Neural cell (in vitro differentiated cells): ENCODE measurements around the gene LARP6. TPM values are rescaled to one million over a fixed set of nuclear protein-coding genes. Genes with fewer than 3 reads are reported as not detected.

Experiments
- polyA plus RNA-seq: library from polyadenylated mRNA; depleted of rRNA; stranded (reverse); fragments of >200 nt; gene quantifications from 2 replicates; pipeline ENCODE4 v1.2.3, GENCODE V29; 2014

Gene LARP6
- polyA plus RNA-seq, 1 donor from 2014 or later, result 20.4 TPM

Other genes starting within 250 kb of the LARP6 start
- gene UACA, start 90.6 kb downstream of the LARP6 start, polyA plus RNA-seq, result 0.10 and 5.1 TPM in 2 replicates
- 6.6 and 7.2 TPM in 2 replicates for gene THAP10, start 38.3 kb upstream of the LARP6 start, polyA plus RNA-seq
- 117 and 141 TPM in 2 replicates for gene LRRC49, start 38.7 kb upstream of the LARP6 start, polyA plus RNA-seq